RWPE1 (cell line): ENCODE results near the gene SPINK1.
A peak's percentile ranks its signal among the peaks of the same experiment; 100 is the strongest.

ENCODE experiments used
- CTCF ChIA-PET: fragments of 350-600 bp; sonication (Branson Sonifier 250); formaldehyde crosslinking; extraction: SDS; loops from one replicate; lab custom pipeline; 2021; lab: Yijun Ruan, JAX
- POLR2A ChIA-PET: fragments of 400-600 bp; formaldehyde crosslinking; extraction: SDS; loops from one replicate; lab custom pipeline; 2020; ENCODE audit warnings: antibody characterized with exemption; ENCODE audit not compliant: low non-redundant PET; lab: Yijun Ruan, JAX
- DNase-seq: peaks from one replicate; pipeline ENCODE4 v3.0.0; 2012; ENCODE audit warnings: low spot score
- H3K27ac ChIP-seq: fragments of 450-650 bp; 2 replicates; pipeline ENCODE4 v1.5.1; 2017
- TF ChIP-seq, protein P1 (sequence below): fragments of 450-650 bp; conservative IDR thresholded peaks from 2 replicates; pipeline ENCODE4 v1.5.1; 2017; ENCODE audit warnings: low read depth, mild to moderate bottlenecking

The SPINK1 gene

DNA sequence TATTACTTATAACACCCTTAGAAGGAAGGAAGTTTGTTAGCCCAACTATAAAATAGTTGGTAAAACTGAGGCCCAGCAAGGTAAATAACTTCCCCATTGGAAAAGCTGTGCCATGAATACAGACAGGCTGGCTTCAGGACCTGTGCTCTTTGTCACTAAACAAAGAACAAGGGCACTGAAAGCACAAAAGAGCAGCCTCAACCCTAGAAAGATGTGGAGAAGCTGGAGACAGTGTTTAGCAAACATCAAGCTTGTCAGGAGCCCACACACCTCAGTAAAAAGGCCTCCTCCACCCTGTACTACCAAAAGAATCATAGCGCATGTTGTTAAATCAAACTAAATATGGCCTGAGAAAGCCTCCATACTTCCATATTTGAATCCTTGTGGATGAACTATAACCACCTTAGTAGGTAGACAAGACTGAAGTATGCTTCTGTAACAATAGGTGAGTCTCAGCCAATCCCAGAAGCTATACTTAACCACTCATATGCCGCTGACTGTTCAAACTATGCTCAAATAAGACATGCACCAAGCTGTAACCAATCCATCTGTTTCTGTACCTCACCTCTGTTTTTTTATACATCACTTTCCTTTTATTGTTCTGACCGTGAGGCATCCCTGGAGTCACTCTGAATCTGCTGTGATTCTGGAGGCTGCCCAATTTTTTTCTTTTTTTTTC lies 28.6 kb upstream of the SPINK1 start:
- DNase-seq, result no peak
- CTCF ChIA-PET, result interaction anchor here (0.6 kb wide), 4 partner anchors 244 to 704 kb away, joined by 3 to 5 read pairs (median 4); no protein-coding TSS in a partner anchor
- H3K27ac ChIP-seq, result no peak overlapping the region
- POLR2A ChIA-PET, result no interaction called here
- TF ChIP-seq, protein P1, sequence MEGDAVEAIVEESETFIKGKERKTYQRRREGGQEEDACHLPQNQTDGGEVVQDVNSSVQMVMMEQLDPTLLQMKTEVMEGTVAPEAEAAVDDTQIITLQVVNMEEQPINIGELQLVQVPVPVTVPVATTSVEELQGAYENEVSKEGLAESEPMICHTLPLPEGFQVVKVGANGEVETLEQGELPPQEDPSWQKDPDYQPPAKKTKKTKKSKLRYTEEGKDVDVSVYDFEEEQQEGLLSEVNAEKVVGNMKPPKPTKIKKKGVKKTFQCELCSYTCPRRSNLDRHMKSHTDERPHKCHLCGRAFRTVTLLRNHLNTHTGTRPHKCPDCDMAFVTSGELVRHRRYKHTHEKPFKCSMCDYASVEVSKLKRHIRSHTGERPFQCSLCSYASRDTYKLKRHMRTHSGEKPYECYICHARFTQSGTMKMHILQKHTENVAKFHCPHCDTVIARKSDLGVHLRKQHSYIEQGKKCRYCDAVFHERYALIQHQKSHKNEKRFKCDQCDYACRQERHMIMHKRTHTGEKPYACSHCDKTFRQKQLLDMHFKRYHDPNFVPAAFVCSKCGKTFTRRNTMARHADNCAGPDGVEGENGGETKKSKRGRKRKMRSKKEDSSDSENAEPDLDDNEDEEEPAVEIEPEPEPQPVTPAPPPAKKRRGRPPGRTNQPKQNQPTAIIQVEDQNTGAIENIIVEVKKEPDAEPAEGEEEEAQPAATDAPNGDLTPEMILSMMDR, result no peak

DNA sequence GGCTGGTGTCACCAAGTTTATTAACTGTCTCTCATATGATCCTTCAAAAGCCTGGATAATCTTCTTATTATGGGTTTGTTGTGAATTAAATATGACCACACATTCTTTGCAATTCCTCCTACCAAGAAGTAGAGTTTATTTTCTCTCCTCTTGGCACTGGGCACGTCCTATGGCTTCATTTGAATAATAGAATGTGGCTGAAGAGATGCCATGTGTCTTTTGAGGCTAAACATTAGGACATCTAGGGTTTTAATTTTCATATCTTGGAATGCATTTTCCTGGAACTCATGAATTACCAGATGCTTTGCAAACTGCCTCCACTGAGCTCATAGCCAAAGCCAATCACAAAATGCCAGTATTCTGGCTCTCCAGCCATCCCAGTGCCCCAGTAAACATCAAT lies 27.1 kb upstream of the SPINK1 start:
- no peak overlapping the region for H3K27ac ChIP-seq
- no peak for DNase-seq
- POLR2A ChIA-PET, result no interaction called here
- CTCF ChIA-PET, result interaction anchor here (0.6 to 2.0 kb wide), 7 partner anchors 16 to 609 kb away, joined by 3 to 13 read pairs (median 4); no protein-coding TSS in a partner anchor
- TF ChIP-seq, protein P1, result no peak

DNA sequence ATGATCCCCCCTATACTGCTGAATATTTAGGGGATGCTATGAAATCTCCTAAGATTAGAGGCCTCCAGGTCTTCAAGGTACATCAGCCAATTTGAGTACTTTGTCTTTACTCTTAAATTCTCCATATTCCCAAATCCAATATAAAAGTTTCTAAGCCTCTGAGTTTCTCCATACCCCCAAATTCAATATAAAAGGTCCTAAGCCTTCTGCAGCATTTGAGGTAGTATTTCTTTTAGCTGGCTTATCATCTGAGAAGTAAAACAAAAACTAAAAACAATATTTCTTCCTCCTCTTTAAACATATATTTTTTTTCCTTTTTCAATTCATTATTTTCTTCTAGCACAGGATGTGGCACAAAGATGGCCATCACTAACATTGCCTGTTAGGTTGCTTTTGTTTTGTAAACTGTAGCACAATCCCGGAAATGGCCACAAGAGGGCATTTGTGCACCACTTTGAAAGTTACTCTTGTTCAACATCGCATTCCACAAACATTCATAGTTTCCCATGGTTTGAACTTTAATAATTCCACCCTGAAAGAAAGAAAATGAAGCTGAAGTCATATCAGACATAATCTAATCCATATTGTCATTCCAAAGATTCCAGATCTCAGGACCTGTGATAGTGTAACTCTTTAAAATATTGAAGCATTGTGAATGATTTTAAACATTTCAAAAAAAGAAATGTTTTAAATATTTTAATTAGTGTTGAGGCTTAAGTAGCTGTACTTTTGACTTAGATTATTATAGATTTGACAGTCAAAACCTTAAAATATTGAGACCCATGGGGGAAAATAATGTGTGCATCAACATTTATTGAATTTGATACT lies 26.0 kb upstream of the SPINK1 start:
- POLR2A ChIA-PET, result no interaction called here

DNA sequence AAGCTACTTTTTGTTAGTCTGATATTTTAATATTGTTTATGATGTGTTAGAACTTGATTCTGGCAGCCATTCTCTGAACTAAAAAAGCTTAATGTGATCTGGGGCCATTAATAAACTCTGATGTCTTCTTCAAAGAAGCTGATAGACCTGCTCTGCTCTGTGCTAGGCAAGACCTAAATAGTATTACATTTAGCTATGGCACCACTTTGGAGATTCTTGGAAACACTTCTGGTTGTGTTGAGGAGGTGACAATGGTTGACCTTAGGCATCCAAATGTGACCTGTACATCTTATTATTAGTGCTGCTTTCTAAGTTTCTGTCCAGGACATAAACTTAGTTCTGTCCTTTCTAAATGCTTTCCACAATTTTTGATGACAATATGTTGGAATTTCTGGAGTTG lies 25.3 kb upstream of the SPINK1 start:
- POLR2A ChIA-PET, result no interaction called here
- CTCF ChIA-PET, result interaction anchor here (0.5 to 2.0 kb wide), 7 partner anchors 12 to 584 kb away, joined by 3 to 6 read pairs (median 4); no protein-coding TSS in a partner anchor
- TF ChIP-seq, protein P1, result no peak

More for the DNA sequence above, 26.0 kb upstream of the SPINK1 start:
- no peak overlapping the region for H3K27ac ChIP-seq
- TF ChIP-seq, protein P1, result peak; percentile 97
- CTCF ChIA-PET, result interaction anchor here (0.5 to 2.0 kb wide), 25 partner anchors 11 to 1034 kb away, joined by 3 to 13 read pairs (median 3); no protein-coding TSS in a partner anchor
- DNase-seq, result peak; percentile 53

DNA sequence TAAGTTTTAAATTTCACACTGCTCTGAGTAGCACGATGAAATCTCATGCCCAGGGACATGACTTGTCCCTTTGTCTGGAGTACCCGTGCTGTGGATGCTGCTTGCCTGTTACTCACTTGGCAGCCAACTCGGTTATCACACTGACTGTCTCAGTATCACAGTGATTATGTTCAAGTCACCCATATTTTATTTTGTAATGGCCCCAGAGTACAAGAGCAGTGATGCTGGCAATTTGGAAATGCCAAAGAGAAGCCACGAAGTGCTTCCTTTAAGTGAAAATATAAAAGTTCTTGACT lies 24.3 kb upstream of the SPINK1 start:
- CTCF ChIA-PET, result no interaction called here

More for the DNA sequence above, 25.3 kb upstream of the SPINK1 start:
- DNase-seq, result no peak
- H3K27ac ChIP-seq, result no peak overlapping the region

More for the DNA sequence above, 24.3 kb upstream of the SPINK1 start:
- no peak for DNase-seq
- POLR2A ChIA-PET, result no interaction called here
- H3K27ac ChIP-seq, result no peak overlapping the region
- TF ChIP-seq, protein P1, result no peak
